Prostate gland (tissue), 2 donors: ENCODE data around the gene HOXA5. TPM values are rescaled to one million over a fixed set of nuclear protein-coding genes. Genes with fewer than 3 reads are reported as not detected.
A peak's percentile ranks its signal among the peaks of the same experiment; 100 is the strongest.

Experiments used
- DNase-seq: peaks from one replicate; pipeline ENCODE4 v3.0.0-alpha.2; 2019; ENCODE audit warnings: low spot score
- H3K27ac ChIP-seq, 2 donors: fragments of 200-600 bp; sonication (generic); 2 replicates each; pipeline ENCODE4 v1.5.1; 2017 to 2019
- H3K27me3 ChIP-seq: fragments of 200-600 bp; sonication (generic); replicated peaks from 2 replicates; pipeline ENCODE4 v1.5.1; 2019; ENCODE audit not compliant: insufficient read depth
- H3K36me3 ChIP-seq, 2 donors: fragments of 200-600 bp; sonication (generic); 1 replicate in 1 of 2; 2 replicates in 1 of 2; pipeline versions ENCODE4 v1.5.1 to v1.8.1; 2017 to 2019
- H3K4me1 ChIP-seq: fragments of 200-600 bp; sonication (generic); replicated peaks from 2 replicates; pipeline ENCODE4 v1.5.1; 2019
- H3K4me3 ChIP-seq, 2 donors: fragments of 200-600 bp; sonication (generic); 2 replicates each; pipeline ENCODE4 v1.5.1; 2017 to 2019
- H3K9me3 ChIP-seq: fragments of 200-600 bp; sonication (generic); 2 replicates; pipeline ENCODE4 v1.5.1; 2017
- CTCF ChIP-seq, 4 experiments: fragments of 200-600 bp in 2 of 4; fragments of 450-650 bp in 2 of 4; sonication (generic) in 2 of 4; IDR thresholded peaks; 1 replicate in 3 of 4; 2 replicates in 1 of 4; pipeline ENCODE4 v1.5.1; 2016 to 2019; ENCODE audit warnings: antibody characterized with exemption in 4 of 4, mild to moderate bottlenecking in 2 of 4, moderate library complexity in 2 of 4
- POLR2A ChIP-seq: fragments of 450-650 bp; IDR thresholded peaks from one replicate; pipeline ENCODE4 v1.6.1; 2016; ENCODE audit warnings: antibody characterized with exemption, mild to moderate bottlenecking
- POLR2AphosphoS5 ChIP-seq: sonication (generic); formaldehyde crosslinking; IDR thresholded peaks from one replicate; pipeline ENCODE4 v1.6.1; 2017; ENCODE audit warnings: antibody characterized with exemption
- WGBS: methylation state at CpG from one replicate; pipeline ENCODE4 v1.1.5; 2018; 5-methylcytosine and 5-hydroxymethylcytosine counted together
- intact Hi-C: fragments of 100-400 bp; cut with DNase I; formaldehyde crosslinking; loops from one replicate; pipeline ENCODE4 v1.14.2; 2022
- total RNA-seq, 2 donors: library from RNA; depleted of rRNA; stranded (reverse); fragments of >200 nt; gene quantifications; one replicate each; pipeline ENCODE4 v1.1.0, GENCODE V29; 2016

Gene HOXA5
- total RNA-seq, 2 donors from 2014 or later, result 3.7 to 12.9 TPM

GRCh38 chr7:27151931-27152815 is 8.7 kb upstream of the HOXA5 start, which contains the start of gene HOXA3:
Gene HOXA3, minus strand, starts transcription at chr7:27152583. Its CDS starts 41,943 bp downstream, at chr7:27110640.
- 22% methylated on average over 53 of the region's 53 CpGs for WGBS
- Histone ChIP-seq H3K27ac (peak within 1 kb of the TSS; percentile 85 to 87), H3K9me3 (no peaks in the 10 kb centered on the region), H3K4me3 (peak within 1 kb of the TSS; percentile 39 to 44), H3K36me3 (no peaks in the 10 kb centered on the region), H3K27me3 (no peaks in the 10 kb centered on the region), H3K4me1 (peaks cover 7% of the 10 kb centered on the region)
- no peak for DNase-seq
- intact Hi-C loops, result loop anchor here (5.0 to 10.0 kb wide), 3 partner anchors 950 to 1287 kb away; partner anchors contain the start of genes CBX3 and HNRNPA2B1
- no peak for TF ChIP-seq CTCF (IDR thresholded peaks at IDR 0.05)
- TF ChIP-seq POLR2A, result peak; percentile 21
- peak; percentile 64 for TF ChIP-seq POLR2AphosphoS5

GRCh38 chr7:27151341-27151930 is 8.0 kb upstream of the HOXA5 start:
- no peaks in the 10 kb centered on the region for H3K9me3 ChIP-seq
- no peak for DNase-seq
- intact Hi-C loops, result loop anchor here (5.0 to 10.0 kb wide), 3 partner anchors 949 to 1287 kb away; partner anchors contain the start of genes CBX3 and HNRNPA2B1
- H3K27me3 ChIP-seq, result no peaks in the 10 kb centered on the region
- TF ChIP-seq POLR2A (no peak), POLR2AphosphoS5 (no peak), CTCF (IDR thresholded peaks at IDR 0.05) (no peak)
- H3K27ac ChIP-seq, result peak overlapping the region; percentile 85 to 87
- no peaks in the 10 kb centered on the region for H3K36me3 ChIP-seq
- 8% methylated on average over 27 of the region's 27 CpGs for WGBS
- H3K4me3 ChIP-seq, result peak overlapping the region; percentile 39 to 44
- peaks cover 7% of the 10 kb centered on the region for H3K4me1 ChIP-seq

GRCh38 chr7:27150568-27151340 is 7.3 kb upstream of the HOXA5 start:
- intact Hi-C loops, result loop anchor here (5.0 to 10.0 kb wide), 3 partner anchors 948 to 1286 kb away; partner anchors contain the start of genes CBX3 and HNRNPA2B1
- peaks cover 7% of the 10 kb centered on the region for H3K4me1 ChIP-seq
- no peaks in the 10 kb centered on the region for H3K9me3 ChIP-seq
- peak overlapping the region; percentile 39 to 44 for H3K4me3 ChIP-seq
- H3K36me3 ChIP-seq, result no peaks in the 10 kb centered on the region
- peak; percentile 77 for DNase-seq
- 1% methylated on average over 48 of the region's 58 CpGs for WGBS
- H3K27me3 ChIP-seq, result no peaks in the 10 kb centered on the region
- TF ChIP-seq CTCF (IDR thresholded peaks at IDR 0.05) (peak; percentile 70 to 91 (median 83)), POLR2A (peak; percentile 72), POLR2AphosphoS5 (peak; percentile 63)
- H3K27ac ChIP-seq, result peak overlapping the region; percentile 85 to 87

GRCh38 chr7:27149842-27150567 is 6.5 kb upstream of the HOXA5 start:
- 49% methylated on average over 13 of the region's 13 CpGs for WGBS
- Histone ChIP-seq H3K9me3 (no peaks in the 10 kb centered on the region), H3K36me3 (no peaks in the 10 kb centered on the region), H3K4me3 (peak overlapping the region; percentile 39 to 44), H3K4me1 (peaks cover 4% of the 10 kb centered on the region), H3K27me3 (no peaks in the 10 kb centered on the region), H3K27ac (peak overlapping the region; percentile 85 to 87)
- intact Hi-C loops, result loop anchor here (5.0 to 10.0 kb wide), 3 partner anchors 948 to 1285 kb away; partner anchors contain the start of genes CBX3 and HNRNPA2B1
- DNase-seq, result peak; percentile 23
- TF ChIP-seq POLR2A (no peak), POLR2AphosphoS5 (no peak), CTCF (IDR thresholded peaks at IDR 0.05) (no peak)
